ENCODE measurements around the gene ABTB2. TPM values are rescaled to one million over a fixed set of nuclear protein-coding genes. Genes with fewer than 3 reads are reported as not detected.

The ABTB2 gene
- total and polyA plus RNA-seq, 2 of the 8 experiments (the other 6 are each of a cell fraction or from before 2014, with no cell fraction given): 7.7 to 10.2 TPM

- ChIA-PET POLR2A (ENCODE audit: partially characterized antibody) (no interaction called here), CTCF (ENCODE audit: partially characterized antibody) (interaction anchor here (1.1 kb wide), 1 partner anchor 24 kb away, joined by 3 read pairs; no protein-coding TSS in a partner anchor)
- no peak for TF ChIP-seq ZNF274 (IDR thresholded peaks at IDR 0.05; ENCODE audit: borderline replicate concordance, extremely low read depth, low read length)
- no peak for TF ChIP-seq TCF12 (IDR thresholded peaks at IDR 0.05; ENCODE audit: low read depth, low read length)
- no peak for TF ChIP-seq CHD1 (IDR thresholded peaks at IDR 0.05; ENCODE audit: low read depth, low read length)
- TF ChIP-seq SIX5 (IDR thresholded peaks at IDR 0.05; ENCODE audit: low read depth, low read length): no peak
- TF ChIP-seq POU5F1 (IDR thresholded peaks at IDR 0.05; ENCODE audit: low read depth, low read length): no peak
- no peak for TF ChIP-seq CTBP2 (IDR thresholded peaks at IDR 0.05; ENCODE audit: borderline replicate concordance, insufficient read depth, insufficient read length, low read length)
- TF ChIP-seq HDAC2 (IDR thresholded peaks at IDR 0.05; ENCODE audit: borderline replicate concordance in 1 of 2, low read depth in 2 of 2, low read length in 2 of 2): no peak
- TF ChIP-seq MAFK (IDR thresholded peaks at IDR 0.05; ENCODE audit: low read depth, low read length): no peak
- no peak for TF ChIP-seq JUN (IDR thresholded peaks at IDR 0.05; ENCODE audit: low read depth, low read length)
- no peak for TF ChIP-seq CBX5 (IDR thresholded peaks at IDR 0.05; ENCODE audit: low read depth, low read length)
- TF ChIP-seq E2F6 (IDR thresholded peaks at IDR 0.05): no peak
- no peak for TF ChIP-seq RNF2 (IDR thresholded peaks at IDR 0.05; ENCODE audit: borderline replicate concordance, low read depth, low read length, missing control alignments, poor library complexity, severe bottlenecking)
- no peak for TF ChIP-seq ASH2L (IDR thresholded peaks at IDR 0.05; ENCODE audit: low read length)
Measured at GRCh38 chr11:34212566-34212965, 145.2 kb downstream of the ABTB2 start.

More at GRCh38 chr11:34212566-34212965, 145.2 kb downstream of the ABTB2 start:
- Histone ChIP-seq H2AK5ac (ENCODE audit: low read depth, low read length) (no peak overlapping the region), H3K4me2 (ENCODE audit: insufficient read depth in 1 of 2, low read depth in 2 of 2, low read length in 2 of 2) (no peak overlapping the region), H2BK120ac (replicated peaks; ENCODE audit: low read depth, low read length) (peak overlapping the region; percentile 50), H2BK12ac (ENCODE audit: low read depth, low read length) (no peak overlapping the region), H3K9ac (replicated peaks in 1 of 4; ENCODE audit: extremely low read depth in 1 of 4, low read depth in 3 of 4, low read length in 3 of 4) (no peak overlapping the region), H3K79me2 (ENCODE audit: control insufficient read depth in 1 of 2, insufficient read depth in 2 of 2, low read length in 2 of 2) (no peaks in the 10 kb centered on the region), H2AFZ (ENCODE audit: low read length) (no peak overlapping the region), H3K27ac (ENCODE audit: low read depth, low read length) (no peak overlapping the region), H3K18ac (ENCODE audit: extremely low read depth, low read length) (no peak overlapping the region), H3K79me1 (ENCODE audit: low read depth, low read length) (no peaks in the 10 kb centered on the region), H3K9me3 (ENCODE audit: insufficient read depth in 2 of 2, low read depth in 1 of 2, low read length in 1 of 2) (no peaks in the 10 kb centered on the region), H4K8ac (ENCODE audit: extremely low read depth, insufficient read depth, low read length) (no peak overlapping the region), H3K36me3 (ENCODE audit: control insufficient read depth in 2 of 4, insufficient read depth in 4 of 4, low read length in 3 of 4) (no peaks in the 10 kb centered on the region), H2BK5ac (ENCODE audit: low read depth, low read length) (no peak overlapping the region), H2BK15ac (ENCODE audit: low read length) (no peak overlapping the region), H3K4ac (replicated peaks; ENCODE audit: insufficient read length, low read depth, low read length) (no peak overlapping the region), H3K23me2 (ENCODE audit: low read depth, low read length) (no peaks in the 10 kb centered on the region), H3K56ac (replicated peaks; ENCODE audit: insufficient read length, low read depth, low read length) (no peak overlapping the region), H4K20me1 (replicated peaks in 1 of 2; ENCODE audit: control insufficient read depth in 1 of 2, insufficient read depth in 2 of 2, low read length in 2 of 2) (no peaks in the 10 kb centered on the region), H3K23ac (ENCODE audit: insufficient read length) (no peak overlapping the region), H4K5ac (ENCODE audit: insufficient read length, low read depth, low read length) (no peak overlapping the region), H3K14ac (ENCODE audit: insufficient read length) (no peak overlapping the region), H4K91ac (replicated peaks; ENCODE audit: insufficient read length, low read length) (no peak overlapping the region), H2BK20ac (ENCODE audit: low read length) (no peak overlapping the region), H3K27me3 (replicated peaks in 1 of 4; ENCODE audit: control insufficient read depth in 3 of 4, extremely low read depth in 1 of 4, insufficient read depth in 3 of 4, low read length in 3 of 4) (no peaks in the 10 kb centered on the region), H3K4me1 (replicated peaks in 1 of 4; ENCODE audit: control insufficient read depth in 3 of 4, insufficient read depth in 4 of 4, low read length in 3 of 4) (peaks cover 0 to 3% (median under 1%) of the 10 kb centered on the region in 4 experiments; a peak in 2 of 7 replicates), H3K4me3 (ENCODE audit: extremely low read depth in 1 of 4, insufficient read depth in 2 of 4, low read depth in 3 of 4, low read length in 4 of 4) (no peak overlapping the region)
- WGBS, 2 experiments (ENCODE audit: extremely low coverage in 1 of 2, insufficient coverage in 1 of 2, insufficient read length in 1 of 2, insufficient replicate concordance in 2 of 2, low coverage in 1 of 2, low lambda C conversion rate in 2 of 2, missing lambda C conversion rate in 1 of 2): 77% methylated on average over 3 of the region's 3 CpGs; no CpG with 5 or more reads in 1 of the 2 experiments
- no peak for FAIRE-seq
- DNase-seq (ENCODE audit: low read depth in 1 of 2, low spot score in 2 of 2): no peak
